DOHH2 (cell line): ENCODE measurements around the gene CHSY1.

Source experiments
- H3F3A ChIP-seq: fragments of 200-600 bp; sonication (generic), shearing (Covaris generic); 2 replicates; pipeline ENCODE4 v1.6.0; 2016; ENCODE audit warnings: antibody characterized with exemption, mild to moderate bottlenecking; ENCODE audit not compliant: control insufficient read depth, insufficient read depth
- H3K27ac ChIP-seq: fragments of 200-600 bp; sonication (generic); 2 replicates; pipeline ENCODE4 v1.5.1; 2014; ENCODE audit warnings: low read depth, mild to moderate bottlenecking, low read length, moderate library complexity
- H3K27me3 ChIP-seq: fragments of 200-600 bp; sonication (generic); 2 replicates; pipeline ENCODE4 v1.6.1; 2014; ENCODE audit warnings: mild to moderate bottlenecking, low read length, mixed read lengths; ENCODE audit not compliant: control insufficient read depth
- H3K36me3 ChIP-seq: fragments of 200-600 bp; sonication (generic); 2 replicates; pipeline ENCODE4 v1.6.1; 2014; ENCODE audit warnings: mild to moderate bottlenecking, low read length, moderate library complexity, mixed read lengths; ENCODE audit not compliant: control insufficient read depth
- H3K4me1 ChIP-seq: fragments of 200-600 bp; sonication (generic); 2 replicates; pipeline ENCODE4 v1.6.1; 2014; ENCODE audit warnings: mild to moderate bottlenecking, low read length, mixed read lengths; ENCODE audit not compliant: control insufficient read depth
- H3K4me2 ChIP-seq: fragments of 200-600 bp; sonication (generic); 2 replicates; pipeline ENCODE4 v1.6.0; 2014; ENCODE audit warnings: mild to moderate bottlenecking, low read length, moderate library complexity
- H3K4me3 ChIP-seq: fragments of 200-600 bp; sonication (generic); 2 replicates; pipeline ENCODE4 v1.5.1; 2014; ENCODE audit warnings: mild to moderate bottlenecking, low read length, mixed read lengths
- H3K79me2 ChIP-seq: fragments of 200-600 bp; sonication (generic); 2 replicates; pipeline ENCODE4 v1.6.1; 2014; ENCODE audit warnings: mild to moderate bottlenecking, low read length, mixed read lengths; ENCODE audit not compliant: control insufficient read depth
- H3K9me2 ChIP-seq: fragments of 200-600 bp; sonication (generic); replicated peaks from 2 replicates; pipeline ENCODE4 v1.6.1; 2014; ENCODE audit warnings: mild to moderate bottlenecking, low read length, mixed read lengths; ENCODE audit not compliant: control insufficient read depth
- H3K9me3 ChIP-seq: fragments of 200-600 bp; sonication (generic); 2 replicates; pipeline ENCODE4 v1.6.1; 2014; ENCODE audit warnings: antibody characterized with exemption, low read length, mixed read lengths; ENCODE audit not compliant: control insufficient read depth, insufficient read depth
- H4K20me1 ChIP-seq: fragments of 200-600 bp; sonication (generic); 2 replicates; pipeline ENCODE4 v1.6.0; 2014; ENCODE audit warnings: low read depth, mild to moderate bottlenecking, antibody characterized with exemption, low read length, moderate library complexity; ENCODE audit not compliant: control insufficient read depth, insufficient read depth
- CTCF ChIP-seq: fragments of 200-600 bp; sonication (generic); IDR thresholded peaks from one replicate; pipeline ENCODE4 v1.5.1; 2014; ENCODE audit warnings: antibody characterized with exemption, mild to moderate bottlenecking, low read depth, low read length; ENCODE audit not compliant: poor library complexity, severe bottlenecking
- EZH2phosphoT487 ChIP-seq: fragments of 200-600 bp; sonication (generic); IDR thresholded peaks from 2 replicates; pipeline ENCODE4 v1.6.1; 2017; ENCODE audit warnings: borderline replicate concordance, mild to moderate bottlenecking, antibody characterized with exemption, low read length, moderate library complexity, mixed read lengths

Gene CHSY1

DNA sequence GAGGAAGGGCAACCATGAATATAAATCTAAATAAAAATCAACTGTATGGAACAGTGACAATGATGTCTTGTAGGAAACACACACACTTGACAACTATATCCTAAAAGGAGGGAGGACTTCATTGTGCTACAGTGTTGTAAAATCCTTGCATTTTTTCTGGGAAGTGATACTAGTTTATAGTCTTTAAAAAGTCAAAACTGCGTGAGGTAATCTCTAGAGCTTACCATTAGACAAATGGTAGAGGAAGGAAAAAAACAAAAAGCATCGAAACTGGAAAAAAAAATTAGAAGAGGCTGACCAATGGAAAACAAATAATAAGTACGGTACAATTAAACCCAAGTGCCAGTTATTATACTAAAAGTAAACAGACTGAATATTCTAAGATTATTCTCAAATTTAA lies 38.7 kb downstream of the CHSY1 start:
- H3K27ac ChIP-seq: no peak overlapping the region
- no peaks in the 10 kb centered on the region for H3K27me3 ChIP-seq
- no peaks in the 10 kb centered on the region for H3K36me3 ChIP-seq
- H3K9me3 ChIP-seq: no peaks in the 10 kb centered on the region
- H3K4me1 ChIP-seq: peaks cover 8% of the 10 kb centered on the region
- H3F3A ChIP-seq: no peaks in the 10 kb centered on the region
- H3K4me3 ChIP-seq: no peak overlapping the region
- H3K79me2 ChIP-seq: peaks cover 90% of the 10 kb centered on the region
- no peak overlapping the region for H3K4me2 ChIP-seq
- H4K20me1 ChIP-seq: peaks cover 4% of the 10 kb centered on the region; the same call in 1 of the 2 replicates
- no peaks in the 10 kb centered on the region for H3K9me2 ChIP-seq
- no peak for TF ChIP-seq EZH2phosphoT487
- TF ChIP-seq CTCF: no peak

GRCh38 chr15:101211897-101212296 lies 40.0 kb downstream of the CHSY1 start:
- Histone ChIP-seq H3K4me3 (no peak overlapping the region), H3K27ac (no peak overlapping the region), H3K27me3 (no peaks in the 10 kb centered on the region), H3K4me1 (peaks cover 8% of the 10 kb centered on the region), H3K79me2 (peaks cover 91% of the 10 kb centered on the region), H3K9me3 (no peaks in the 10 kb centered on the region), H3K9me2 (no peaks in the 10 kb centered on the region), H3K36me3 (no peaks in the 10 kb centered on the region), H3K4me2 (no peak overlapping the region), H4K20me1 (peaks cover 4% of the 10 kb centered on the region; the same call in 1 of the 2 replicates), H3F3A (no peaks in the 10 kb centered on the region)
- TF ChIP-seq EZH2phosphoT487 (no peak), CTCF (no peak)

GRCh38 chr15:101210466-101210865 lies 41.4 kb downstream of the CHSY1 start:
- TF ChIP-seq CTCF (no peak), EZH2phosphoT487 (no peak)
- peaks cover 88% of the 10 kb centered on the region for H3K79me2 ChIP-seq
- H3F3A ChIP-seq: no peaks in the 10 kb centered on the region
- H3K36me3 ChIP-seq: no peaks in the 10 kb centered on the region
- H3K4me1 ChIP-seq: peaks cover 8% of the 10 kb centered on the region
- H4K20me1 ChIP-seq: no peaks in the 10 kb centered on the region
- H3K4me2 ChIP-seq: 0 out of 2 replicates have a peak overlapping the region, but pooled peaks have one; percentile 4
- H3K9me3 ChIP-seq: no peaks in the 10 kb centered on the region
- no peaks in the 10 kb centered on the region for H3K9me2 ChIP-seq
- H3K4me3 ChIP-seq: no peak overlapping the region
- H3K27me3 ChIP-seq: no peaks in the 10 kb centered on the region
- H3K27ac ChIP-seq: no peak overlapping the region

DNA sequence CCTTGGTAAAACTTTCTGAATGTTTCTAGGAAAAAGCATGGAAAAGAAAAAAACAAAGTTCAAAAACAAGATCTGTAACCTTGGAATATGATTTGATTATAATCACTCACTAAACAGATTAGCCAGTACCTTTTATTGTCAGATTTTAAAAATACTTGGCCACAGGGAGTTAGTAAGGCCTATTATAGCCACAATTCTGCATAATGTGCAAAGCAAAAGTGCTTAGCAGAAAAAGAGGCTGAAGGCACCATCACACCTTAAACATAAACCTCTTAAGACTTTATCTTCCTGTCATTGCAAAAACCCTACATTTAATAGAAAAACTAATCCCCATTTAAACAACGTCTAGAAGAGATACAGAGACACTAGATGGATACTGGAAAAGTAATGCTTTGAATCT lies 41.8 kb downstream of the CHSY1 start:
- Histone ChIP-seq H3K9me2 (no peaks in the 10 kb centered on the region), H3K27ac (no peak overlapping the region), H3F3A (no peaks in the 10 kb centered on the region), H4K20me1 (no peaks in the 10 kb centered on the region), H3K27me3 (no peaks in the 10 kb centered on the region), H3K9me3 (no peaks in the 10 kb centered on the region), H3K79me2 (peaks cover 88% of the 10 kb centered on the region), H3K4me1 (peaks cover 8% of the 10 kb centered on the region), H3K4me3 (no peak overlapping the region), H3K36me3 (no peaks in the 10 kb centered on the region), H3K4me2 (no peak overlapping the region)
- TF ChIP-seq EZH2phosphoT487: no peak
- no peak for TF ChIP-seq CTCF
